HG03439 (cell line): ENCODE measurements around the gene KIRREL3.

Experiments used
- ATAC-seq: cut with Tn5 transposase; IDR thresholded peaks from one replicate; pipeline ENCODE4 v1.9.1; 2021; ENCODE audit warnings: mild to moderate bottlenecking, moderate library complexity; ENCODE audit not compliant: unreplicated experiment

KIRREL3 gene

GRCh38 chr11:126523441-126524205 is 476.9 kb downstream of the KIRREL3 start:
- no peak for ATAC-seq

DNA sequence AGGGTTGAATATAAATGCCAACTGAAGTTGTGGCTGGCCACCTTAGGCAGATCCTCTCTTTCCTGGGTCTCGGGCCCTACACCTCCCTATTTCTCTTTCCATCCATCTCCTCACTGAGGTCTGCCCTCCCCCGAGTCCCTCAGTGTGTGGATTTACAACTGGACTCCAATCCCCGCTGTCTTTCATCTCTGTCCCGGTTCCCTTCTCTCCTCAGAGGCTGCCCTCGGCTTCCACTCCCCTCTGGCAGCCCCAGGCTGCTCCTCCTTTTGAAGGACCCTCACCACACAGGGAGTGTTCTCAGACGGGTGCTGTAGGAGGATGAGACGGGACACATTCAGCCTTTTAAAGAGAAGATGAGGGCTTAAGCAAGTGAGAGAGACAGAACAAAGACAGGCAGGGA is 478.0 kb downstream of the KIRREL3 start:
- no peak for ATAC-seq

- no peak for ATAC-seq
Measured at GRCh38 chr11:126522152-126522551, 478.4 kb downstream of the KIRREL3 start.

DNA sequence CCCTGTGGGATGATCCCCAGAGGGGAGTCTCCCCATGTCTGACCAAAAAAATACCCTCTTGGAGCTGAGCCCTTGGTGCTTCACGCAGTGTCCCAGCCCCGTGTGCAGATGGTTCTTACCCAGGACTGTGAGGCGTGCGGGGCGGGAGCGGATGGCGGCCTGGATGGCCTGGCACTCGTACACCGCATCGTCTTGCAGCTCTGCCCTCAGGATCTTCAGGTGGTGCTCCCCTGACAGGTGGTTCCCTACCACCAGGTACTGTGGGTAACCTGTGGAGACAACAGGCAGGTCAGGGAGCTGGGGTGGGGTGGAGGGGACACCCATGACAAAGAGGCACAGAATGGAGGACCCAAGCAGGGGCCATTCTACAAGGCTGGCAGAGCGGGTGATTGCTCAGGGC is 479.4 kb downstream of the KIRREL3 start:
- no peak for ATAC-seq

DNA sequence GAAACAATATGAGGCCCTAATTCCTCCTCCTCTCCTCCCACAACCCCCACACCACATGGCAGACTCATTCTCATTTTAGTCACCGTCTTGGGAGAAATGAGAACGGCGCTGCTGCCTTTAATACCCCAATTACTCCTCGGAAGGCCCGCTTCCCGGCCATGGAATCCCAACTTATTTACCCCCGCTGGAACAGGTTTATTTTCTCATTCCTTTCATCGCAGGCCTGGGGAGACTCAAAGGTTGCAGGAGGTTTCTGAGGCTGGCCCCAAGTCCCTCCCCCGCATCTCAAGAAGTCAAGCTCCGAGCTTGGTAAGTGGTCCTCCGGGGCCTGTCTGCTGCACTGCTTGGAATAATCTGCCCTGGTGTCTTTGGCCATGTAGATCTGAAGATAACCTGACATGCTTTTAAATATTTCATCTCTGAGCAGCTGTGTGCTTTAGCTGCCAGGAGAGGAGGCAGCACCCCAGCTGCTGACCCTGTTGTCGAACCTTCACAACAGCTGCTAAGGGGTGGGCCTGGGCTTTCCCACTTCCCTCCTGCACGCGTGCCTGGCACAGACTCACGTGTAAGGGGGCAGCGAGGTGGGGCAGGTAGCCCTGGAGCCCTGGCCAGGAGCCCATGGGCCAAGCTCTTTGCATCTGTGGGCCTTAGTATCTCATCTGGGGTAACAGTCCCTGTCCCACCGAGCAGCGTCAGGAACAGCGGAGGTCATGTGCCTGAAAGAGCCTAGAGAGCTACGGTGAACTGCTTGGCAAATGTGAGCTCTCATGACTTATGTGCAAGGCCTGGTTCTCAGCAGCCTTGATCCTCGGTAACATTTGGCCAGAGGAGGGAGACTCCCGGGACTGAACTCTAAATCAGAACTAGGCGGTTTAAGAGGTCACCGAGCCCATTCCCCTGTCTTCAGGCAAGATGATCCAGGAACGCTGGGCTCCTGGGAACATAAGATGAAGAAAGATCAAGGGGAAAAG is 480.5 kb downstream of the KIRREL3 start:
- no peak for ATAC-seq

- ATAC-seq: no peak
Measured at GRCh38 chr11:126518972-126519690, 481.4 kb downstream of the KIRREL3 start.

DNA sequence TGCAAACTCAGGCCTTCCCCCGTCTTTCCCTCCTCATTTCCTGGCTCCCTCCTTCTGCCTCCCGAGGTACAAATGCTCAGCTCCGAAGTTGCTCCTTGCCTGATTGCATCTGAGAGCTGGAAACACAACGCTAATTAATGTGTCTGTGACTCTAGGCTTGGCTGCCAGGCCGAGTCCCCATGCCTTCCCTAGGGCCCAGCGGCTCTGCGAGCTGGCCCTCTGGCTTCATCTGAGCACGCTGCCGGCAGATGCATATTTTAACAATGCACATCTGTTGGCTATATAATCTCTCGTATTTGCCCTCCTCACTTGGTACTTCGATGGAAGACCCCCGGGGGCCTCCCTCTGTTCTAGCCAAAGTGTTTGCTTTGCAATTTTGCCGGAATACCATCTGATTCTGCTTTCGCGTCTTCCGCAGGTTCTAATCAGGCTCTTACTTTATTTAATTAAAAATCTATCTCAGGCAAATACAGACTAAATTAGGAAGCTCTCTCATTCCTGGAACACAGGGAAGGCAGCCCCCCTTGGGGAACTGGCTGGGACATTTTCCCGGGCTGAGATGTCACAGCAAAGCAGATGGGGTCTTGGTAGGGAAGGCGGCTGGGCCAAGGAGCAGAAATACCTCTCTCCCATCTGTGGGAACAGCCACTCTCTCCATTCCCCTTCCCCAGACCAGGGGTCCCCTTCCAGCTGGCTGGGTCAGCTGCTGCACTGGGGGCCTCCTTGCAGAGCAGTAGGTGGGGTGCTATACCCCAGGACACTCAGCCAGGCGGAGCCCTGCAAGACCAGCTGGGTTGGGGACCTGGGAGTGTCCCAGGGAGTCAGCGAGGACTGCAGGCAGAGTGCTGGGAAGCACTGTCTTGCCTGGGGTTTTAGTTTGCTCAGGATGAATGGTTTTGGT is 482.2 kb downstream of the KIRREL3 start:
- no peak for ATAC-seq

DNA sequence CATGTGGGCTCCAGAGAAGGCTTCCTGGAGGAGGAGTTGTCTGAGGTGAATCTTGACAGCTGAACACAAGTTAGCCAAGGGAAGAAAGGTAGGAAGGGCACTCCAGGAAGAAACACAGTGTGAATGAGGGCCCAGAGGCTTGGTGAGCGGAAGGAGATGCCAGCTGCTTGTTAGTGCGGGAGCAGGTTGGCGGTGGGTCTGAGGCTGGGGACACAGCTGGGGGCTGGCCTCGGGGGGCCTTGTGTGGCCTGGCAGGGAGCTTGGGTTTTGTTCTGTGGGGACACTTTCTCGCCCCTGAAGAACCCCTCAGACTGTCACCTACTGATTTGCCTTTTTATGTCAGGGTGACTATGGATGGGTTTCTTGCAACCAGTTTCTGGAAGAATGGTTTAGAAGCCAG is 485.1 kb downstream of the KIRREL3 start:
- no peak for ATAC-seq

GRCh38 chr11:126514061-126514693 is 486.4 kb downstream of the KIRREL3 start:
- ATAC-seq: no peak

GRCh38 chr11:126512741-126513715 is 487.5 kb downstream of the KIRREL3 start:
- no peak for ATAC-seq

DNA sequence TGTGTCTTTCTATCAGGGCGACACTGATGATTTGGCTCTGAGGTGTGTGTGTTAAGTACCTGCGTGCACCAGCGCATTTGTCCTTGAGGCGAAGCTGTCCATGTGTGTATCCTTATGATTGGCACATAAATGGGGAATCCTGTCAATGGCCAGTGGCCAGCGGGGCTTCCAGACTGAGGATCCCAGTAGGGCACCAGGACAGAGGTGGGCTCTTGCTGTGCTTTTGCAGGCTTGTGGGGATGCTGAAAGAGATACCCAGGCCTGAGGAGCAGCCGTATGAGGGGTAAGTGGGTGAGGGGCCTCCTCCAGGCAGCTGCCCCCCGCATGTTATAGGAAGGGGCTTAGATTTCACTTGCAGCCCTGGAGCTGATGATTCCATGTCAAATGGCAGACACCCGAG is 488.3 kb downstream of the KIRREL3 start:
- ATAC-seq: no peak

DNA sequence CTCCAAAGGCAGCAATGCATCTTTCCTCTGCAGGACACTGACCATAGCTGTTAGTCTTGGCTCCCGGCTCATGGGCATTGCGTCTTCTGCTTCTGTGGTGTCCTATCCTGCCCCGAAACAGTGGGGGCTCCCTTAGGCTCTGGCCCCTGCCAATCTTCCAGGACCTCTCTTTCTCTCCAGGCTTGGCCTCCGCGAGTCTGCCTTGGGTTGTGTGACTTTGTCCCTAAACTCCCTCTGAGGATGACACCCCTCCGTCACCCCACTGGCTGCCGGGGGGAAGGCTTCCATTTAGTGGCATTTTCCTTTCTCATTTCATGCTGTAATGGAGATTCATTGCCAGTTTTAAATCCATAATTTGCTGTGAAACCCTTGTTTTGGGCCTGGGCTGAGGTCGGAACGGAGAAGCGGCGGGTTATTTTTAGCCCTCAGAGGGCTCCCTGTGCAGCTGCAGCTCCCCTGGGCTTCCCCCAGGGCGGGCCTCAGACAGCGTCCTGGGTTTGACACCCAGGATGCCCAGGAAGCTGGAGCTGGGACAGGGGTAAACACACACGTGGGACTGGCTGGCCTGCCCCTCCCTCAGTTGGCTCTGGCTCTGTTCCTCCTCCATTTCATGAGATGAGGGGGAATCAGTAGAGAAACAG is 489.0 kb downstream of the KIRREL3 start:
- ATAC-seq: no peak

DNA sequence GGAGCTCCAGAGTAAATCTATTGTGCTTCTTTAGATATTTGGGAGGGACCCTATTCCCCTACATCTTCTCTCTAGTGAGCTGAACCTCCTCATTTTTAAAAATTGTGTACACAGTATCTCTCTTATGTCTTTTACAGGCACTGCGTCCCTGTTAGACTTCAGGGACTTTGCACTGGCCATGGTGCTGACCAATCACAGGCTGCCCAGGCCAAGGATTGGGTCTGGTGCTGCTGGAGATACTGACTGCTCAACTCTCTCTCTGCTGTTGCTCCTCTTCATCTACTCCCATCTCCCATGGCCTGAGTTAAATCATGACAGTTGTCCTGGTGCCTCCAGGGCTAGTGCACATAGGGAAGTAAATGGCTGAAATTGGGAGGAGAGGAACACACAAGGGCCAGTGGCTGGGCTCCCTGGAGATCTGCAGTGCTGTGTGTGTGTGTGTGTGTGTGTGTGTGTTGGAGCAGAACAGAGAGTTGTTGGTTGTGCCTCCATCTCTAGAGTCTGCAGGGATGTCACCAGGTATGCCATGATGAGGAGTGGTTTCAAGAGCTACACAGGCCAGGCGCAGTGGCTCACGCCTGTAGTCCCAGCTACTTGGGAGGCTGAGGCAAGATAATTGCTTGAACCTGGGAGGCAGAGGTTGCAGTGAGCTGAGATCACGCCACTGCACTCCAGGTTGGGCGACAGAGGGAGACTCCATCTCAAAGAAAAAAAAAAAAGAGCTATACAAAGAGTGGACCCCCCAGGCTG is 489.8 kb downstream of the KIRREL3 start:
- no peak for ATAC-seq

GRCh38 chr11:126507646-126508045 is 492.9 kb downstream of the KIRREL3 start:
- no peak for ATAC-seq

DNA sequence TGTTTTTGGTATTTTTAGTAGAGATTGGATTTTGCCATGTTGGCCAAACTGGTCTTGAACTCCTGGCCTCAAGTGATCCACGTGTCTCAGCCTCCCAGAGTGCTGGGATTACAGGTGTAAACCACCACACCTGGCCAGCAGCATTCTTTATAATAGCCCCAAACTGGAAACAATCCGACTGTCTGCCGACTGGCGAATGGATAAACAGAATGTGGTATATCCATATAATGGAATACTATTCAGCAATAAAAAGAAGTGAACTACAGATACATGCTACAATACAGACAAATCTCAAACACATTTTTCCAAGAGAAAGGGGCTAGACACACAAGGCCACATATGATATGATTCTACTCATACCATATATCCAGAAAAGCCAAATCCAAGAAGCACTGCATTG is 493.8 kb downstream of the KIRREL3 start:
- ATAC-seq: no peak

DNA sequence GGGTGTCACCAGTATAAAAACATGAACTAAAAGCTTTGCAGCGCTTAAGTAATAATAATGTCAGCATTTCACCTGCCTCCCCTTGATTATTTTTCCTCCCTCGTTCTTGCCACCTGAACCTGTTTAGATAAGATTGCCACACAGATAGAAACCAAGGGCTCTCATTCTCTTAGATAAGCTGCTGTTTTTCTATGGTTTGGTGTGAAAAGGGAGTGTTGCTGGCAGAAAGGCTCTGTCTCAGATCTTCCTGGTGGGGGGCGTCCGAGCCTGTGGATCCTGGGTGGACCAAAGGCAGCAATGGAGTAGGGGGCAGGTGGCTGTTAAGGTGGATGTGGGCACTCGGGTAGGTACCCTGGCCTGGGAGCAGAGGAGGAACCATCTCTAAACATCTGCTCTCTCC is 497.6 kb downstream of the KIRREL3 start:
- no peak for ATAC-seq

DNA sequence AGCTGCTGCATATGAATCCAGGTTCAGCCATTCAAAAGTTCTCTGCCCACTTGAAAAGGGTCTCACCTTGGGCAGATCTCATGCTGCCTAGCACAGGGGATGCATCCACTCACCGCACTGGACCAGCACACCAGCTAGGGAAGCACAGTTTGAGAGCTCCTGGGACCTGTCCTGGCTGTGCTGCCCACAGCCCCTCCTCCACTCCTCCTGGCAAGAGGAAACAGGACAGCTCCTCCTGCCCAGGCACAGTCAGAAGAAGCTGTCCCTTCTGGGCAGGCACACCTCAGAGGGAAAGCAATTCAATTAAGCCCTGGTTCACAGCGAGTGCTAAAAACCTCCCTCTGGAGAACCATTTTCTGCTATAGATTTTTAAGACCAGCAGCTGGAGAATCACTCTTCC is 498.4 kb downstream of the KIRREL3 start:
- ATAC-seq: no peak
